Activated CD8-positive, alpha-beta memory T cell treated with anti-CD3 and anti-CD28 coated beads for 24 hours (primary cell): Measurements from ENCODE around the gene HSPB9.
"Not testable (repeated sequence)": the region's sequence is repeated elsewhere in the genome, so short reads cannot be mapped to it uniquely, and the experiment has no call there.

Source experiments
- DNase-seq: peaks from one replicate; pipeline ENCODE4 v3.0.0-alpha.2; 2020

The HSPB9 gene

DNA sequence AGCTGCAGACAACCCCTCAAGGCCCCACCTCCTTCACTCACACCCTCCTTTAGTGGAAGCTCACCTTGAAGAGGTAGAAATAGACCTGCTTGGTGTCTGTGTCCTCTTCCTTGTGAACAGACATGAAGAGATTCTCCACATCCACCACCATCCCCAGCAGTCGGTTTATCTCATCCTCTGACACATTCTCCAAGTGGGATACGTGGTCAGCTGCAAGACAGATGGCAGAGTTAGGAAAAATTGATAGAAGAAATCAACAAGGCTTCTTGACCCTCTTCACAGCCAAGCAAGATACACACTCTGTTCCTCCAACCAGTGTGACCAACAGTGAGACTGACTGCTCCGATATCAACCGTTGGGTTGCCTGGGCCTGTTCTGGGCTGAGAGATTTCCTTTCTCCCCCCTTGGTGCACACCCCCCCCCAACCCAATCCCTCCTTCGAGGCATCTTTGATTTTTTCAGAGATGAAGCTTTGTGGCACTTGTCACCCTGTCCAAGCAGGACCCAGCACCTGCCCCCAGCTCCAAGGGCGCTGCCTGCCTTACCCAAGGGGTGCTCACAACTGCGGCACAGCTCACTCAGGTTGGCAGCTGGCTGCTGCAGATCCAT lies 2.3 kb upstream of the HSPB9 start:
- DNase-seq = no peak

DNA sequence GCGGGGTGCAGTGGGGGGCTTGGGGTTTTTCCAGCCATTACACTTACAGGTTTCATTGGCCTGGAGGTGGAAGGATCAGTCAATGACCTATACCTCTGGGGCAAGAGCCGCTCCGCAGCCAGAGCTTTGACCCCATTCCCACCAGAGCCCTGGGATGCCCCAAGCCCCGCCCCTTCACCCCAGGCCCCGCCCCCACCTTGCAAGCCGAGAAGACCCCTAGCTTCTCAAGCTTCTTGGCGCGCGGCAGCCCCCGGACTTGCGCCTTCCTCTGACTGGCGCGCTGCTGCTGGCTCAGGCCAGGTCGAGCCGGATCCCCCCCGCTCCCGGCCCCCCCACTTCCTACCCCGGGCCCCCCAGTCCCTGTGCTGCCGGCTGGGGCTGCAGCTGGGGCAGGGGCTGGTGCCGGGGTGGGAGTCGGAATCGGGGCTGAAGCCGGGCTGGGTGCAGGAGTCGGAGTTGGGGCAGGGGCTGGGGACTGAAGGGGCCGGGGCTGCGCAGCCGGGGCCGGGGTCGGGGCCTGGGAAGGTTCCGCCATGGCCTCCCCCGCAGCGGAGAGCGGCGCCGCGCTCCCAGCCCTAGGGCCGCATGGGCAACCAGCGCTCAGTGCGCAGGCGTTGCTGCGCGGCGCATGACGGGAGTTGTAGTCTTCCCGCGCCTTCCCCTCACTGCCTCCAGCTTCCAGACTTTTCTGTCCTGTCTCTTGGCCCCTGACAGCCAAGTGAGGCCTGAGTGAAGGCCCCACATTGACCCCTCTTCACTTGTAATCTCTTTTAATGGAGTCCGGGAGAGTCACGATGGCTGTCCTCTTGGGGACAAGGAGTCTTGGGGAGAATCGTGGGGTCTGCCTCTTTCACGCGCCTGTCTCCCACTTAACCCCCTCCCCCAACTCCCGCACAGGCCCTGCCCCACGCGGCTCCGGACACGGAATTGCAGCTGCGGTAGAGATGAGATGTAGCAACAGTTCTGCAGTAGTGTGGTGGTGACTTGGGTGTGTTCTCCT lies 1.5 kb upstream of the HSPB9 start, which contains the start of gene KAT2A:
Gene KAT2A, minus strand, starts transcription at position 598 of the 1,000 bp plus-strand sequence. Its CDS starts 63 bp downstream, at position 535.
- peak; percentile 90 for DNase-seq

DNA sequence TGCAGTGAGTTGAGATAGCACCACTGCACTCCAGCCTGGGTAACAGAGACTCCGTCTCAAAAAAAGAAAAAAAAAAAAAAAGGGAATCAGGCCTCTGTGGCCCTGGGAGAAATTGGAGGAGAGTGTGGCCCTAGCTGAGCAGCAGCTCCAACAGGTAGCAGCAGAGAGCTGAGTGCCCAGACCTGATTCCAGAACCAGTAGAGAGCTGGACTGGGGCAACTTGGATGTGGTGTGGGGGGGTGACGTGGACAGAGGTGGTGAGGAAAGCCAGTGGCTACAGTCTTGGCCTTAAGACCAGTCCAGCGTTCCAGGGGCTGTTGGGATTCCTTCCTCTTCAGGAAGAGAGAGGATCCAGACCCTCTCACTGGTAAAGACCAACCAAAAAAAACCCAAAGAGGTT lies 1.7 kb downstream of the HSPB9 start:
- DNase-seq = no peak

DNA sequence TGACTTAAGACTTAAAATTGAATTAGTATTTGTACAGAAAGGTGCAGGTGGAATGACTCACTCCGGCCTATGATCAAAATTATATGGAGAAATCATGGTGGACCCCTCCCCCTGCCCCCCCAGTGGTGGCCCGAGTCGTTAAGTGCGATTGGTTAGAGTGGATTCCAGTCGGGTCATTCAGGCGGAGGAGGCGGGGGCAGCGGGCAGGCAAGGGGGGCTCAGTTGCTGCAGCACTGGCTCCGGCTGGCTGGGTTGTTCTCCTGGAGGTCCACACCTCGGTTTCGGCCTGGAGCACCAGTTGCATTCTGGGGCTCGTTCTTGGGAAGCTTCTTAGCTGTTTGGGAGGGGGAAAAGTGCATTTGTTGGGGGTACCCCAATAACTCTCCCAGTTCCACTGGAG lies 3.0 kb downstream of the HSPB9 start:
- DNase-seq = no peak

DNA sequence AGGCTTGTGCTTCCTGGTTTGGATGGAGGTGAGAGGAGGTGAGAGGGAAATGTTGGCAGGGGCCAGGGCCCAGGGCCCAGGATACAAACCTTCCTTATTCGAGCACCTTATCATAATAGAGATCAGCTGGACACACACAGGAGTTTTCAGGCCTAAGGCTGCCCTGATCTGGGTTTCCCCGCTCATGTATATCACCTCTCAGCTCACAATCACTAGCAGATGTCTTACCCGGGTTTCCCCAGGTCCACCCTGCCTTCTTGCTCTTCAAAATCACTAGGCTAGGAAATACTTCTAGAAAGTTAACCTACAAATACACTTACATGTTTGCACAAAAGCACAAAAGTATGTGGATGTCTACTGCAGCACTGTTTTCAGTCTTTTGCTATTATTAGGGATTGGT lies 4.2 kb downstream of the HSPB9 start:
- DNase-seq = no peak

DNA sequence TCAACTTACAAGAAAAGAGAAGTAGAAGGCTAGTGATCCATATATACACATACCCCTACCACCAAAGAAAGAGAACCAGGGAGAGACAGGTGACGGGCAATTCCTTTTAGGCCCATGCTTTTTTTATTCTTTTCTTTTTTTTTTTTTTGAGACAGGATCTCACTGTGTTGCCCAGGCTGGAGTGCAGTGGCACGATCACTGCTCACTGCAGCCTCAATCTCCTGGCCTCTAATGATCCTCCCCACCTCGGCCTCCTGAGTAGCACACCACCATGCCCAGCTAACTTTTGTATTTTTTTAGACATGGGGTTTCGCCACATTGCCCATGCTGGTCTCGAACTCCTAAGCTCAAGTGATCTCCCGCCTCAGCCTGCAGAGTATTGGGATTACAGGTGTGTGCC lies 4.8 kb downstream of the HSPB9 start:
- DNase-seq = no peak

DNA sequence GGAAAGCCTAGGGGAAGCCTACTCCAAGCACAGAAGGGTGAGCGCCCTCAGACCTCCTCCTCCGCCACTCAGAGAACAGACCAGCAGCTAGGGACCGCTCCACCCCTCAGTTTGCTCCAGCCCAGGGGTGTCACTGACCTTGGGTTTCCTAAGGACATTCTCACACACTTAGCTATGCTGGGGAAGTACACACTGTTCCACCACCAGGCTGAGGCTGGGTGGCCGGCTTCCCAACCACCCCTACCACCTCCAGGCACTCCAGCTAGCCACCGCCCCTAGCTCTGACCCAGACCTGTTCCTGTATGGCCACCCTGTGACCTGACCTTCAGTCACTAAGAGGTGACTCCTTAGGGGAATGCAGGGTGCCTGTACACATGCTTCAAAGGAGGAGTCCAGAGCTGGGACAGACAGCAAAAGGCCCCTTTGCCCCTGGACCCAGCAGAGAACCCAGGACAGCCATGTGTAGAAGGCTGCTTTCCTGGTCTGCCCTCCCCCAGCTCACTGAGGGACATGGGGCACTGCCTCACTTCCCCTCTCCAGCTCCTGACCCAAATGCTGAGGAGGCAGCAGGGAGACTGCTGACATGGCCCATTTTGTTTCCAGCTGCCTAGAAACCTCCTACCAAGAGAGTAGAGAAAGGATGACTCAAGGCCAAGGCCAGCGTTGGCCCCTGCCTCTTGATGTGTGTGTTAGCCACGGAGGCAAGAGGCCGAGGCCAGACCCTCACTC lies 6.7 kb downstream of the HSPB9 start:
- DNase-seq = no peak

DNA sequence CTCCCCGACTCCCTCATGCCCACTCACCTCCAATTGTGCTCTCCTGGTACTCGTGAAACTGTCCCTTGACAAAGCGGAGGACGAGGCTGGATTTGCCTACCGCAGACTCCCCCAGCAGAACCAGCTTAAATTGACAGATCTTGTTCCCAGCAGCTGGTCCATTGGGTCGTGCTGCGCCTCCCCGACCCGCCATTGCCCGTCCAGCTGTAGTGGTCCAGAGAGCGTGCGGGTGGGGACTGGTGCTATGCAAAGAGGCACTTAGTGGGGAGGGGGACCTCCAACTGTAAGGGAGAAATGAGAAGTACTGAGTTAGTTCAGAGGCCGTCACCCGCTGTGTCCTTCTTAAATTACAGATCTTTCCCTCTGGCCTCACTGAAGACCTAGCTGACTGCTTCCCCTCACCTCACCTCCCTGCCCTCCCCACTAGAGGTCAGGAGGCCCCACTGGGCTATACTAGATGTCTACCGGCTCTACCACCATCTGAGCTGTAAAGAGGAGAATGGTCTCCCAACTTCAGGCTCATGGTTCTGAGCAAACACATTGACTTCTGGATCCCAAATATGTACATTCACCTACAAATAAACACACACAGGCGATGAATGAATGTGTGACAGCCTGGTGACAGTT lies 7.8 kb downstream of the HSPB9 start:
- no peak for DNase-seq

DNA sequence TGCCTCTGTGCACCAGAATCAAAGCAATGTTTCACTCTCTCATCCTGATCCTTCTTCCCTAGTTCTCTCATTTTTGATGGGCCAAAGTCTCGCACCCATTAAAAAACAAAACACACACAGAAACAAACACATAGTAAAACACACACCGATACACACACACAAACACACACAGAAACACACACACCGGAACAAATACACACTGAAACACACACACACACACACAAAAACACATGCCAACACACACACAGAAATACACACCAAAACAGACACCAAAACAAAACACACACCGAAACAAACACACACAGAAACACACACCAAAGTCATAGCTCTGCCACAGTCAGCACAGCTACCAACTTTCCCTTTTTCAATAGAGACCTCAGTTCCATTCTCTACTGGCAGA lies 8.6 kb downstream of the HSPB9 start:
- DNase-seq = no peak

DNA sequence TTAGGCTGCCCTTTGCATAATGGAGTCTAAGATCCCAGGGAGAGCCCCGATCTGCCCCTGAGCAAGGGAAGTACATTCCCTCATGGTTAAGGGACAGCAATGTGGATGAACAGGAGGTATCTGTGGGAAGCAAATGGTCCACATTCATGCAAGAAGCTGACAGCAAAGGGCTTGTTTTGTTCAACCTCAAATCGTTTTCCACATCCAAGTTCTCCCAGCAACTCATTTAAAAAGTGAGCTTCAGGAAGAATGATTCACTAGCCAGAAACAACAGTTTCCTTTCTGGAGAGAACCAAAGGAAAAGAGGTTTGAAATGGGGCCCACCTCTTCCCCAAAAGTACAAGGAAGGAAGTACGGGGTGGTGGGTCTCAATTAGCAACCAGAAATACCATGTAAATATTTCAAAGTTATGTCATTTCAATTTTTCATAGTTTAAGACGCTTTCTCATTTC lies 9.4 kb downstream of the HSPB9 start:
- no peak for DNase-seq

DNA sequence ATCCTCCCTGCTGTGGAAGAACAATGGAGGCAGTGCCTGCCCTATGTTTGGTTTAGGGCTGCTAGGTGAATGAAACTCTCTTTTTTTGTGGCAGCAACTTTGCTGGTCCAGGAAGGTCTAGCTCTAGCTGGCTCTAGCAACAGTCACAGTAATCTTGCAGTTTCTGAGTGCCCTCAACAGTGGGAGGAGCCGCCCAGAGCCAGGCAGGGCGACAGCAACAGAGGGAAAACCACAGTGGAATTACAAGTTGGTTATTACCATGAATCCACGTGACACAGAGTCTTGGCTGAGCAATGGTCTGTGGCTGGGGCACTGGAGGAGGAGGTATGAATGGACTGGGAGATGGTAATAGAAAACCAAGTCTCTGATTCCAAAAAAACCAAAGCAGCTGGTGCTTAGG lies 10.3 kb downstream of the HSPB9 start:
- no peak for DNase-seq

DNA sequence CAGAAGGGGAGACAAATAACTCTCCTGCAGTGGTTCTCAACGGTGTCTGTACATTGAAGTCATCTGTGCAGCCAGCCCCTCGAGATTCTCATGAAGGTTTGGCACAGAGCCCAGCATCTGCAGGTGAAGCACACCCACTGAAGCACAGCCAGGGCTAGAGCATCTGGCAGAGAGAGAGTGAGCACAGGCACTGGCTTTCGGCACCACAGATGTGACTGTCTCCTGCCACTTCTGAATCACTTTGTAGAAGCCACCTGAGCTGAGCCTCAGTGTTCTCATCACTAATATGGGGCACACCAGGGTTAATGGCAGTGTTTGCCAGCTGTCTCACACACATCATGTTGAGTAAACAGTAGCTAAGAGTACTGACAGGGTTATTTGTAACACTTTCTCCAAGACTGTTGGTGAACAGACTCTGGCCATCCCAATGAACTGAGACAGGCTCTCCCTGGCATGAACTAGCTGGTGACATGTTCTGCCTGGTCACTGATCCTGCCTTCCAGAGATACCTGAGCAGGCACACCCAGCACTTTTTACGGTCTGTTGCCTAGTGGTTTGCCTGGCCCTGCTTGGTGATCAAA lies 10.9 kb downstream of the HSPB9 start:
- no peak for DNase-seq

DNA sequence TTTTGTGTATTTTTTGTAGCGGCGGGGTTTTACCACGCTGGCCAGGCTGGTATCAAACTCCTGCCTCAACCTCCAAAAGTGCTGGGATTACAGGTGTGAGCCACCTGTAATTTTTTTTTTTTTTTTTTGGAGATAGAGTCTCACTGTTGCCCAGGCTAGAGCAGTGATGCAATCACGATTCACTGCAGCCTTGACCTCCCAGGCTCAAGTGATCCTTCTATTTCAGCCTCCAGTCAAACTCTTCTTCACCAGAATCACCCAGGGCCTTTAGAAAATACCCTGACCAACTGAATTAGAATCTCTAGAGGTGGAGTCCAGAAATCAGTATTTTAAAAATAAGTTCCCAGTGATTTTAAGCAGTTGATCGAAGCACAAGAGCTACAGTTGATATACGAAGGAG lies 12.5 kb downstream of the HSPB9 start:
- DNase-seq = no peak

DNA sequence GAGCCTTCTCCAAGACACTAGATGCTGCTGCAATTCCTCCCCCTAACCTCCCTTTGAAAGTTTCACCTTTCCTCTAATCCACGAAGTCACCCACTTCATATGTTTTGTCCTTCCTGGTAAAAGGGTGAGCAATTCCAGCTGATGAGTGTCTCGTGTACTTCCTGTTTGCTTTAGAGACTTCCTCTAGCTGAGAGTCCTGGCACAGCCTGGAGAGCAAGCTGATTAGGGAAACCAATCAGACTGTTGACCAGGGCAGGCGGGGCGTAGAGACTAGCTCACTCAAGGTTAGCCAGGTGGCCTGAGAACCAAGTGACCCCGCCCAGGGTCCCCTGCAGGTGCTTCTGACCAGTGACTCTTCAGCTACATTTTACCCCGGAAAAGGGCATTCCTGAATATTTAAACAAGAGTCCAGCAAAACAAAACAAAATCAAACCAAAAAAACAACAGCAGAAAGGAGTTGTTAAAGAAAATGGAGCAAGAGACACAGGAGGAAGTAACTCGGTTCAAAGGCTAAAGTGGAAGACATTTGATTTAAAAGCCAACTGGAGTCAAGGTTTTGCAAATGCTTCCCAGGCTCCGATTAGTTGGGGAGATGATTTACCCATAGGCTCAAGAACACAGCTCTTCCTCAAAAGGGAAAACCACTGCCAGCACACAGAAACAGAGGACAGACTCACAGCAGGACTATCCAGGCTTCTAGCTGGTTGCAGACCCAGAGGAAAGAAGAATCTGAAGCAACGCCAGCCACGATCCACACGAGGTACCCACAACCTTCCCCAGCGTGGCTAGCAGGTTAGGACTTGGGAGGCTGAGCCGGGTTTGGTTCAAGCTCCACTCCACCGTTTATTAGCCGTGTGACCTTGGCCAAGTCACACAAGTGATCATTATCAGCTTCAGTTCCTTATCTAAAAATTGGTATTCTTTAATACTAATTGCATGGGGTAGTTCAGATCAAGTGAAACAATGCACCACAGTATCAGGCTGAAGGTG lies 13.4 kb downstream of the HSPB9 start:
- no peak for DNase-seq

DNA sequence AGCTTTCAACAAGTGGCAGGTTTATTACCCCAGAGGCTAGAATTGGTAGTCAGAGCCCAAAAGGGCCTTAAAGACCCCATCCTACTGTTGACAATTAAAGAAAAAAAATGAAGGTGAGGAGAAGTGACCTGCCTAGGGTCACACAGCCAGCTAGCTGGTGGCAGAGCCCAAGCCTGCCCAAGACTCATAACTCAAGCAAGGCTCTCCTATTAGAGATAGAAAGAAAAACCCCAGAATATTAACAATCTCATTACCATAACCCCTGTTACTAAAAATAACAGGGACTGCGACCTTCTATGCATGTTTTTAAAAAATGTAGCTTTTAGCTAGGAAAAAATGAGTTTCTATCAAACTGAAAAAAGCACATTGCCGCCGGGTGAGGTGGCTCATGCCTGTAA lies 14.0 kb downstream of the HSPB9 start:
- DNase-seq = no peak

DNA sequence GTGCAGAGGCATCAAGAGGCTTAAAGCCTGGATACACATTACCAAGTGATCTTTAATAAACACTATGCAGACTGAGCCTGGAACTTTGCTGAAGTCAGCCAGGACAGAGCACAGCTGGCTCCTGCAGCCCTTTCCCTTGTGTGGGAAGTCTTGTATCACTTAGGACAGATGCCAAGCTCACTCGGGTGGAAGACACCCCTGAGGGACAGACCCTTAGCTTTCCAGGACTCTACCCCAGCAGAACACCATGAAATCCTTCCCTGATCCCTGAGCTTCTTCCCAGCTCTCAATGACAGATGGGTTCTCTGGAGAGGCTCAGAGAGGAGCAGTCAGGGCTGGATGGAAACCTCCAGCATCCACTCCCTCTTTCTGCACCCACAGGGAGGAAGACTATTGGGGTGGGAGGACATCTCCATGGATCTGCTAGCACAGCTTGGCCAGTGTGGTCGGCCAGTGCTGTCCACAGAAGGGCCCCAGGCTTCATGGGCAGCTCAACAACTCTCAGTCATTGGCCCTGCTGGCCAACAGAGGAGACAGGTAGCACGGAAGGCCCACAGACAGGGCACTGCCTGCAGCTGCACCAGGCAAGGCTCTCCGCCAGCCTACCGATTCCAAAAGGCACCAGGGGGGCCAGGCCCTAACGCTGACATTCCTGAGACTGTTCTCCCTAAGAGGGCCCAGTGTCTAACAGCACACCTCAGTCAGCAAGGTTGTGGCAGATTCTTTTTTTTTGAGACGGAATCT lies 16.3 kb downstream of the HSPB9 start:
- no peak for DNase-seq

DNA sequence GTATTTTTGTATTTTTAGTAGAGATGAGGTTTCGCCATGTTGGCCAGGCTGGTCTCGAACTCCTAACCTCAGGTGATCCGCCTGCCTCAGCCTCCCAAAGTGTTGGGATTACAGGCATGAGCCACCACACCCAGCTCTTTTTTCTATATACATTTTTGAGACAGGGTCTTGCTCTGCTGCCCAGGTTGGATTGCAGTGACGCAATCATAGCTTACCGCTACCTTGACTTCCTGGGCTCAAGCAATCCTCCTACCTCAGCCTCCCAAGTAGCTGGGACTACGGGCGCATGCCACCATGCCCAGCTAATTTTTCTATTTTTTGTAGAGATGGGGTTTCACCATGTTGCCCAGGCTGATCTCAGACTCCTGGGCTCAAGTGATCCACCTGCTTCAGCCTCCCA lies 18.1 kb downstream of the HSPB9 start:
- not testable (repeated sequence) for DNase-seq

DNA sequence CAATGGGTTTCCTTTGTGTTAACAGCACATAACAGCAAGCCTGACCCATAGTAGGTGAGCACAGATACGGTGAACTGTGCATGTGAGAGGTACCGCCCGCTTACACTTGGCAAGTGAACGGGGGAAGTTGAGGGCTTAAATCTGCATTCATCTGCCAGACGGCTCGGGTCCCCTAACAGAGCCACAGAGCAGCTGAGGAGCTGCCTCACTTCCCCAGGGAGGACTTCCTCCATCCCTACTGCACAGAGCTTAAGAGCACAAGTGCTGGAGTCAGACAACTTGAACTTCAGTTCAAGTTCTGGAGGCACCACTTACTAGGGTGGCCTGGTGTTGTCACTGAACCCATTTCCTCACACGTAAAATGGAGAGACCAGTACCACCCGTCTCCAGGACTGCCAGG lies 18.8 kb downstream of the HSPB9 start:
- no peak for DNase-seq

DNA sequence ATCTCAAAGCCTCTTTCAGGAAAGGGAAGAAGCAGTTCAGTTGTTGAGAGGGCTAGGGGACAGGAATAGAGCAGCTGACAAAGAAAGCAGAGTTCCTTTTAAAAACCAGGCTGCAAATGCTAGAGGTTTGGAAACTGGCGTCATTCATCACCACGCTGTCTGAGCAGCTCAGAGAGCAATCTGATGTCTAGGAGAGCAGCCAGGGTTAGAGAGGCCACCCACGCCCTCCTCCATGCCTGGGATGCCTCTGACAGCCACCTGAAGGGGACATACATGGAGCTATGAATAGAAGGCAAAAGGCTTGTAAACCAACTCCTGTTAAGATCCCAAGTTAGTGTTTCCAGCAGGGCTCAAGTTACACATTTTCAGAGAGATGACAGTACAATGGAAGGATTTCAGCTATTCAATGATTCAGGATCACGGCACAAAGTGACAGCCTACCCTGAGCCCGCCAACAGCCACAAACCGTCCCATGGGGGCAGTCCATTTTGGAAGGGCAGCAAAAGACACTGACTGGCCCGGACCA lies 19.8 kb downstream of the HSPB9 start:
- no peak for DNase-seq

DNA sequence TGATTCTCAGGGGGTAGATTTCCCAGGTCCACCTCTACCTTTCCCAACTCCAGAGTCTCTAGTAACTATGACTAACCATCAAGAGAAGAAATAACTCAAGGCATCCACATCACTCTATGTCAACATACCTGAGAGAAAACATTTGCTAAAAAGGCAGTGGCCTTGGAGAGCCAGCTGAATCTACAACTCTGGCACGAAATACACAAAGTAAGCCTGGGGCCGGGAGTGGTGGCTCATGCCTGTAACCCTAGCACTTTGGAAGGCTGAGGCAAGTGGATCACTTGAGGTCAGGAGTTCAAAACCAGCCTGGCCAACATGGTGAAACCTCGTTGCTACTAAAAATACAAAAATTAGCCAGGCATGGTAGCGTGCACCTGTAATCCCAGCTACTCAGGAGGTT lies 20.5 kb downstream of the HSPB9 start:
- DNase-seq = not testable (repeated sequence)
